Measurements from ENCODE around the gene PRDM16. TPM values are rescaled to one million over a fixed set of nuclear protein-coding genes. Genes with fewer than 3 reads are reported as not detected.

The PRDM16 gene
- total and polyA plus RNA-seq, 2 donors (not counting 1 experiment from before 2014, with no cell fraction given) = 0.03 to 0.12 TPM

DNA sequence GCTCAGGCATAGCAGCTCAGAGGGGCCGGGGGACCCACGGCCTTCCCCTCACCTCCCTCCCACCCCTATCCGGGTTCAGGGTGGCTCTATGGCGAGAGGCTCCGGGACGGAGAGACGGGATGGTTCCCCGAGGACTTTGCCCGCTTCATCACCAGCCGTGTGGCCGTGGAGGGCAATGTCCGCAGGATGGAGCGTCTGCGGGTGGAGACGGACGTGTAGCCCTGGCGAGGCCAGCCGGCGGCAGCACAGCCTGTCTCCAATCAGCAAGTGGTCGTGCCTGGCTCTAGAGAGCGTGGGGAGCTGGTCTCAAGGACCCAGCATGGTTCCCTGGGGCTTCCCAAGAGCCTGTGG is 411.3 kb downstream of the PRDM16 start:
- Histone ChIP-seq H3K9me3 (ENCODE audit: control extremely low read depth in 1 of 3, control insufficient read depth in 2 of 3, insufficient read depth in 1 of 3, low read length in 2 of 3) (no peaks in the 10 kb centered on the region), H3K4me1 (ENCODE audit: control insufficient read depth in 2 of 2, insufficient read depth in 2 of 2, low read length in 2 of 2) (no peaks in the 10 kb centered on the region), H3K4me3 (ENCODE audit: control extremely low read depth in 1 of 5, extremely low read depth in 1 of 5, insufficient read depth in 1 of 5, low read depth in 2 of 5, low read length in 4 of 5) (no peak overlapping the region), H2AFZ (ENCODE audit: insufficient read depth, low read depth, low read length, poor library complexity, severe bottlenecking) (no peak overlapping the region), H3K79me2 (ENCODE audit: control insufficient read depth, insufficient read depth, low read length) (no peaks in the 10 kb centered on the region), H3K4me2 (replicated peaks; ENCODE audit: low read depth, low read length, poor library complexity, severe bottlenecking) (no peak overlapping the region), H3K27me3 (replicated peaks in 1 of 4; ENCODE audit: control extremely low read depth in 1 of 4, control insufficient read depth in 3 of 4, insufficient read depth in 4 of 4, low read length in 3 of 4) (no peaks in the 10 kb centered on the region), H4K20me1 (ENCODE audit: control insufficient read depth, insufficient read depth, low read length, poor library complexity, severe bottlenecking) (no peaks in the 10 kb centered on the region), H3K36me3 (replicated peaks in 1 of 2; ENCODE audit: control extremely low read depth in 1 of 2, control insufficient read depth in 1 of 2, extremely low read depth in 1 of 2, insufficient read depth in 2 of 2, low read length in 1 of 2) (no peaks in the 10 kb centered on the region), H3K27ac (ENCODE audit: low read length in 2 of 2) (no peak overlapping the region), H3K9ac (ENCODE audit: low read length) (no peak overlapping the region)
- no peak for DNase-seq
- TF ChIP-seq EZH2 (IDR thresholded peaks at IDR 0.05; ENCODE audit: borderline replicate concordance, insufficient read depth, low read depth, low read length, poor library complexity, severe bottlenecking) = no peak
- ATAC-seq (ENCODE audit: low read depth) = no peak
- H3K27ac Mint-ChIP-seq = no peak overlapping the region
- peaks cover 3% of the 10 kb centered on the region for H3K27me3 Mint-ChIP-seq
- no peak overlapping the region for H3K4me3 Mint-ChIP-seq
- no peaks in the 10 kb centered on the region for H3K4me1 Mint-ChIP-seq
- intact Hi-C loops (cut with micrococcal nuclease) = no loop called here
- H3K9me3 Mint-ChIP-seq (ENCODE audit: insufficient read depth) = no peaks in the 10 kb centered on the region
- POLR2A ChIA-PET = no interaction called here
- CTCF ChIA-PET = interaction anchor here (1.0 to 3.0 kb wide), 2 partner anchors 10 to 27 kb away, joined by 4 to 12 read pairs; no protein-coding TSS in a partner anchor
- 80% methylated on average over 21 of the region's 21 CpGs for WGBS (ENCODE audit: insufficient coverage)

DNA sequence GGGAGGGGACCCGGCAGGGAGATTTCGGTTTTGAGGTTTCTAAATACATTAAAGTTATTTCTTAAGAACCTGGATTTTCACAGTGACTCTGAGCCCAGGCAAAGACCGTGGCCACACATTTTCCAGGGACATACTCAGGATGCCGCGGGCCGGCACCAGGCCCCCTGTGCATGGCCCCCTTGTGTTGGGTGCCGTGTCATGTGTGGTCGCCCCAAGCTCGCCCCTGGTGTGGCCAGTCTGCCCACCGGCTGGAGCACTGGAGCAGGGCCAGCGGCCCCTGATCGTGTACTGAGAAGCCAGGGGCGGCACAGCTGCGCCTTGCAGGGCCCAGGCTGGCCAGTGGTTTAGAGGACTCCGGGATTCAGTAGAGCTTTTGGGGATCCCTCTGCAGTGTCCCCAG is 412.0 kb downstream of the PRDM16 start:
- H3K36me3 ChIP-seq (replicated peaks in 1 of 2; ENCODE audit: control extremely low read depth in 1 of 2, control insufficient read depth in 1 of 2, extremely low read depth in 1 of 2, insufficient read depth in 2 of 2, low read length in 1 of 2) = no peaks in the 10 kb centered on the region
- H3K27ac ChIP-seq (ENCODE audit: low read length in 2 of 2) = no peak overlapping the region
- H3K4me3 ChIP-seq (ENCODE audit: control extremely low read depth in 1 of 5, extremely low read depth in 1 of 5, insufficient read depth in 1 of 5, low read depth in 2 of 5, low read length in 4 of 5) = no peak overlapping the region
- intact Hi-C loops (cut with micrococcal nuclease) = no loop called here
- no peaks in the 10 kb centered on the region for H3K9me3 Mint-ChIP-seq (ENCODE audit: insufficient read depth)
- no peaks in the 10 kb centered on the region for H3K4me1 ChIP-seq (ENCODE audit: control insufficient read depth in 2 of 2, insufficient read depth in 2 of 2, low read length in 2 of 2)
- ChIA-PET POLR2A (no interaction called here), CTCF (interaction anchor here (1.0 to 3.0 kb wide), 2 partner anchors 10 to 28 kb away, joined by 4 to 12 read pairs; no protein-coding TSS in a partner anchor)
- TF ChIP-seq EZH2 (IDR thresholded peaks at IDR 0.05; ENCODE audit: borderline replicate concordance, insufficient read depth, low read depth, low read length, poor library complexity, severe bottlenecking) = no peak
- TF ChIP-seq, protein P1, sequence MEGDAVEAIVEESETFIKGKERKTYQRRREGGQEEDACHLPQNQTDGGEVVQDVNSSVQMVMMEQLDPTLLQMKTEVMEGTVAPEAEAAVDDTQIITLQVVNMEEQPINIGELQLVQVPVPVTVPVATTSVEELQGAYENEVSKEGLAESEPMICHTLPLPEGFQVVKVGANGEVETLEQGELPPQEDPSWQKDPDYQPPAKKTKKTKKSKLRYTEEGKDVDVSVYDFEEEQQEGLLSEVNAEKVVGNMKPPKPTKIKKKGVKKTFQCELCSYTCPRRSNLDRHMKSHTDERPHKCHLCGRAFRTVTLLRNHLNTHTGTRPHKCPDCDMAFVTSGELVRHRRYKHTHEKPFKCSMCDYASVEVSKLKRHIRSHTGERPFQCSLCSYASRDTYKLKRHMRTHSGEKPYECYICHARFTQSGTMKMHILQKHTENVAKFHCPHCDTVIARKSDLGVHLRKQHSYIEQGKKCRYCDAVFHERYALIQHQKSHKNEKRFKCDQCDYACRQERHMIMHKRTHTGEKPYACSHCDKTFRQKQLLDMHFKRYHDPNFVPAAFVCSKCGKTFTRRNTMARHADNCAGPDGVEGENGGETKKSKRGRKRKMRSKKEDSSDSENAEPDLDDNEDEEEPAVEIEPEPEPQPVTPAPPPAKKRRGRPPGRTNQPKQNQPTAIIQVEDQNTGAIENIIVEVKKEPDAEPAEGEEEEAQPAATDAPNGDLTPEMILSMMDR (IDR thresholded peaks at IDR 0.05) = no peak
- peaks cover 3% of the 10 kb centered on the region for H3K27me3 Mint-ChIP-seq
- H3K4me3 Mint-ChIP-seq = no peak overlapping the region
- no peak for DNase-seq
- ATAC-seq (ENCODE audit: low read depth) = no peak
- H3K4me1 Mint-ChIP-seq = no peaks in the 10 kb centered on the region
- no peak overlapping the region for H3K9ac ChIP-seq (ENCODE audit: low read length)
- H3K27ac Mint-ChIP-seq = no peak overlapping the region
- H4K20me1 ChIP-seq (ENCODE audit: control insufficient read depth, insufficient read depth, low read length, poor library complexity, severe bottlenecking) = no peaks in the 10 kb centered on the region
- no peak overlapping the region for H2AFZ ChIP-seq (ENCODE audit: insufficient read depth, low read depth, low read length, poor library complexity, severe bottlenecking)
- H3K9me3 ChIP-seq (ENCODE audit: control extremely low read depth in 1 of 3, control insufficient read depth in 2 of 3, insufficient read depth in 1 of 3, low read length in 2 of 3) = no peaks in the 10 kb centered on the region
- H3K27me3 ChIP-seq (replicated peaks in 1 of 4; ENCODE audit: control extremely low read depth in 1 of 4, control insufficient read depth in 3 of 4, insufficient read depth in 4 of 4, low read length in 3 of 4) = no peaks in the 10 kb centered on the region
- no peak overlapping the region for H3K4me2 ChIP-seq (replicated peaks; ENCODE audit: low read depth, low read length, poor library complexity, severe bottlenecking)
- 70% methylated on average over 13 of the region's 15 CpGs for WGBS (ENCODE audit: insufficient coverage)
- H3K79me2 ChIP-seq (ENCODE audit: control insufficient read depth, insufficient read depth, low read length) = no peaks in the 10 kb centered on the region
